Subcutaneous adipose tissue (tissue), 4 donors: ENCODE results near the gene ALOX5. TPM values are rescaled to one million over a fixed set of nuclear protein-coding genes. Genes with fewer than 3 reads are reported as not detected.

Experiments used
- CTCF ChIP-seq: fragments of 450-650 bp; IDR thresholded peaks from one replicate; pipeline ENCODE4 v1.5.1; 2016; ENCODE audit warnings: low read depth, mild to moderate bottlenecking, control low read depth, antibody characterized with exemption, moderate library complexity
- total RNA-seq, 4 donors: library from RNA; depleted of rRNA; stranded (reverse); fragments of >200 nt; gene quantifications; one replicate each; pipeline ENCODE4 v1.1.0, GENCODE V29; 2016

ALOX5 gene
- total RNA-seq, 4 donors from 2014 or later, result 31.8 to 63.9 (median 41.1) TPM

DNA sequence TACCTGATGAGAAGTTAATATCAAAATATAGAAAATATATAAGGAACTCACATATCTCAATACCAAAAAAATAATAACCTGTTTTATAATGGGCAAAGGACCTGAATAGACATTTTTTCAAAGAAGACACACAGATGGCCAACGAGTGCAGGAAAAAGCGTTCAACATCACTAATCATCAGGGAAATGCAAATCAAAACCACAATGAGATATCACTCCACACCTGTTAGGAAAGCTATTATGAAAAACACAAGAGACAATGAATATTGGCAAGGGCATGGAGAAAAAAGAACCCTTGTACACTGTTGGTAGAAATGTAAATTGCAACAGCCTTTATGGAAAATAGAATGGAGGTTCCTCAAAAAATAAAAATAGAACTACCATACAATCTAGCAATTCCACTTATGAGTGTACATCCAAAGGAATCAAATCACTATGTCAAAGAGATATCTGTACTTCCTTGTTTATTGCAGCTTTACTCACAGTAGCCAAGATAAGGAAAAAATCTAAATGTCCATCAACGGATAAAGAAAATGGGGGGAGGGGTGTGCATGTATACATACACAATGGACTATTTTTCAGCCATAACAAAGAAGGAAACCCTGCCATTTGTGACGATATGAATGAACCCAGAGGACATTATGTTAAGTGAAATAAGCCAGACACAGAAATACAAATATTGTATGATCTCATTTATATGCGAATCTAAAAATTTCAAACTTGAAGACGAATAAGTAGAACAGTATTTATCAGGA, 3.6 kb upstream of the ALOX5 start:
- TF ChIP-seq CTCF, result no peak

DNA sequence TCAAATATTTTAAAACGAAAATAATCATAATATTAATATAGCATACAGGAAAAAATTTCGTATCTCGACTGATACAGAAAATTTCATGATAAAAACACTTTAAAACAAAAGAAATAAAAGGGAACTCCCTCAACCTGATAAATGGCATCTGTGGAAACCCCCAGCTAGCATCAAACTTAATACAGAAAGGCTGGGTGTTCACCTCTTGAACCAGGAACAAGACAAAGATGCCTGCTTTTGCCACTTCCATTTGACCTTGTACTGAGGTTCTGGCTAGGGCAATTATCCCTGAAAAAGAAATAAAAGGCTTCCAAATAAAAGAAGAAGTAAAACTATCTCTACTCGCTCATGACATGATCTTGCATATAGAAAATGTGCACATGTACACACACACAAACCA, 2.5 kb upstream of the ALOX5 start:
- TF ChIP-seq CTCF, result no peak

- no peak for TF ChIP-seq CTCF
These were observed 1.6 kb upstream of the ALOX5 start for GRCh38 chr10:45372251-45372951.

DNA sequence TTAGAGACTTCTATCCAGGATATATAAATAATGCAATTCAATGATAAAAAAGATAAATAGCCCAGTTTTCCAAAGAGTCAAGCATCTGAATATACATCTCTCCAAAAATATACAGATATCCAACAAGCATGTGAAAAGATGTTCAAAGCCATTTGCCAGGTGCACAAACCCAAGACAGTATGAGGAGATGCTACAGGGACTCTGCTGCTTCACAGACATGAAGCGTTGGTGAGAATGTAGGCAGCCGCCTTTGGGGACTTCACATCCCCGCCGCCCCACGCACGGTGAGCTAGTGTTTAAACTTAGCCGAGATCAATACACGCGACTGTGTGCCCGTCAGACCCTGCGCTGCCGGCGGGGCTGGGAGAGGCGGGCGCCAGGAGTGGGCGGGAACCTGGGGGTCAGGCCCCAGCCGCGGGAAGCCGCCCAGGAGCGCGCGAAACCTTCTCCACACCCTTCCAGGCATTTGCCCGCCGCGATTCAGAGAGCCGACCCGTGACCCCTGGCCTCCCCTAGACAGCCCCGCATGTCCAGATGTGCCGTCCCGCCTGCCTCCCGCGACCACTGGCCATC, 927 bp upstream of the ALOX5 start:
- no peak for TF ChIP-seq CTCF

- no peak for TF ChIP-seq CTCF
These were observed 485 bp downstream of the ALOX5 start for GRCh38 chr10:45374350-45375052.

DNA sequence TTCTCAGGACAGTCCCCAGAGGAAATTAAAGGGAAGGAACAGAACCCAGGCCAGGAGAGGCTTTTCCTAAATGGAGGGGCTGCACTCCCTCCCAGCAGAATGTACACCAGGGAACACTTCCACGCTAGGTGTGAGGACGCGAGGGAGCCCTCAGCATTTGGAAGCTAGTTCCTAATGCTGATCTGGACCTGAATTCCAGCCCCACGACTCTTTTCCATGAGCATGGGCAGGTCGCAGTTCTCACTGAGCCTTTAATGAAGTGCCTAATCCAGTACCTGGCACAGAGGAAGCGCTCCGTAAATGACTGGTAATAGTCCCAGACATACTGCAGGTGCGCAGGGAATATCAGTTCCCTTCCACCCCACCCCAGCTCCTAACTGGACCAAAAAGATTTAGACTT, 1.1 kb downstream of the ALOX5 start:
- TF ChIP-seq CTCF, result no peak
